SU-DHL-6 (cell line): ENCODE results near the gene COL18A1.

ENCODE experiments used
- H2AFZ ChIP-seq: fragments of 200-600 bp; sonication (generic); 2 replicates; pipeline ENCODE4 v1.6.1; 2014; ENCODE audit warnings: low read depth, mild to moderate bottlenecking, moderate library complexity, mixed read lengths, antibody characterized with exemption, low read length; ENCODE audit not compliant: severe bottlenecking
- H3F3A ChIP-seq: fragments of 200-600 bp; shearing (Covaris generic); 2 replicates; pipeline ENCODE4 v1.6.0; 2016; ENCODE audit warnings: antibody characterized with exemption, mild to moderate bottlenecking; ENCODE audit not compliant: insufficient read depth
- H3K27ac ChIP-seq: fragments of 200-600 bp; sonication (generic); 2 replicates; pipeline ENCODE4 v1.5.1; 2016; ENCODE audit warnings: low read depth, mild to moderate bottlenecking, low read length, moderate library complexity, mixed read lengths
- H3K27me3 ChIP-seq: fragments of 200-600 bp; sonication (generic), shearing (Covaris generic); 2 replicates; pipeline ENCODE4 v1.6.0; 2014; ENCODE audit warnings: mild to moderate bottlenecking, low read length
- H3K36me3 ChIP-seq: fragments of 200-600 bp; sonication (generic); 2 replicates; pipeline ENCODE4 v1.6.1; 2014; ENCODE audit warnings: mild to moderate bottlenecking, low read length, mixed read lengths
- H3K4me2 ChIP-seq: fragments of 300-600, 200-600 bp; shearing (Covaris generic), sonication (generic); 2 replicates; pipeline ENCODE4 v1.6.0; 2014; ENCODE audit warnings: low read length, low read depth, mild to moderate bottlenecking; ENCODE audit not compliant: poor library complexity, severe bottlenecking
- H3K4me3 ChIP-seq: fragments of 200-600 bp; sonication (generic); 2 replicates; pipeline ENCODE4 v1.5.1; 2014; ENCODE audit warnings: antibody characterized with exemption, low read length, mild to moderate bottlenecking, mixed read lengths; ENCODE audit not compliant: insufficient read depth, poor library complexity, severe bottlenecking
- H3K79me2 ChIP-seq: fragments of 200-600 bp; sonication (generic); 2 replicates; pipeline ENCODE4 v1.6.1; 2014; ENCODE audit warnings: mild to moderate bottlenecking, low read length, moderate library complexity; ENCODE audit not compliant: insufficient read depth
- H3K9ac ChIP-seq: fragments of 200-600 bp; sonication (generic); 2 replicates; pipeline ENCODE4 v1.7.0; 2014; ENCODE audit warnings: mild to moderate bottlenecking, low read length
- H3K9me2 ChIP-seq: fragments of 200-600 bp; sonication (generic); replicated peaks from 2 replicates; pipeline ENCODE4 v1.6.1; 2014; ENCODE audit warnings: low read length; ENCODE audit not compliant: insufficient read depth
- H3K9me3 ChIP-seq: fragments of 200-600 bp; sonication (generic); 2 replicates; pipeline ENCODE4 v1.6.1; 2014; ENCODE audit warnings: low read length, mixed read lengths; ENCODE audit not compliant: insufficient read depth
- H4K20me1 ChIP-seq: fragments of 200-600 bp; sonication (generic); 2 replicates; pipeline ENCODE4 v1.6.1; 2014; ENCODE audit warnings: low read depth, mild to moderate bottlenecking, antibody characterized with exemption, low read length, moderate library complexity, mixed read lengths
- CTCF ChIP-seq: fragments of 200-600 bp; sonication (generic); IDR thresholded peaks from one replicate; pipeline ENCODE4 v1.5.1; 2017; ENCODE audit warnings: antibody characterized with exemption, mild to moderate bottlenecking, low read length, moderate library complexity; ENCODE audit not compliant: insufficient read depth, poor library complexity, severe bottlenecking
- EZH2phosphoT487 ChIP-seq: fragments of 200-600 bp; sonication (generic), shearing (Covaris generic); conservative IDR thresholded peaks from 2 replicates; pipeline ENCODE4 v1.6.1; 2018; ENCODE audit warnings: mild to moderate bottlenecking, antibody characterized with exemption, low read length, moderate library complexity, mixed read lengths

Gene COL18A1

DNA sequence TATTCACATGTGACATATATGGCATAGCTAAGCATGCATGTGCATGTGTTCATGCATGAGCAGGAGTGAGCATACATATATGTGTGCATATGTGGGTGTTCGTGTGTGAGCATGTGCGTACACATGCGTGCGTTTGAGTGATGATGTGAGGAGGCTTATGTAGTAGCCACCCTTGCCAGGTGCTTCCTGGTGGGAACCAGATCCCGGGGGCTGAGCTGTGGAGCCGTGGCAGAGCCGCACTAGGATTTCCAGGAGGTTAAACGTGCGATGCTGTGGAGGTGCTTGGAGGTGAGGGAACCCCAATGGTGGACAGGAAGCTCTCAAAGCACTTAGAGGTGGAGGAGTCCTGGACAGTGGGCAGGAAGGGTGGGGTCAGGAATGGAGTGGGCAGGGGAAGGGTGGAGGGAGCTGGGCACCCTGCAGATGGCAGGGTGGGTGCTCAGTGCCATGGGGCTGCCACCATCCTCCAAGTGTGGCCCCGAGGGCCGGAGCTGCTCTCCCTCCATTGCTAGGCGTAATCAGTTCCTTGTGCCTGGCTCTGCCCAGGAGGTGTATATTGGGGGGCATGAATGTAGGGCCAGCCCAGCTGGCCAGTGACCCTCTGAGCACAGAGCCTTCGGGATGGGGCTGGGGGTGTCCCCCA is 48.5 kb downstream of the COL18A1 start:
- no peak overlapping the region for H3K4me2 ChIP-seq
- no peak overlapping the region for H3K9ac ChIP-seq
- TF ChIP-seq EZH2phosphoT487 (no peak), CTCF (no peak)
- no peaks in the 10 kb centered on the region for H3K27me3 ChIP-seq
- no peaks in the 10 kb centered on the region for H3K79me2 ChIP-seq
- no peak overlapping the region for H3K27ac ChIP-seq
- H3K36me3 ChIP-seq = no peaks in the 10 kb centered on the region
- no peaks in the 10 kb centered on the region for H4K20me1 ChIP-seq
- H2AFZ ChIP-seq = no peak overlapping the region
- H3K9me3 ChIP-seq = peaks cover 5% of the 10 kb centered on the region; the same call in 1 of the 2 replicates
- H3F3A ChIP-seq = no peaks in the 10 kb centered on the region
- H3K9me2 ChIP-seq = no peaks in the 10 kb centered on the region
- no peak overlapping the region for H3K4me3 ChIP-seq

DNA sequence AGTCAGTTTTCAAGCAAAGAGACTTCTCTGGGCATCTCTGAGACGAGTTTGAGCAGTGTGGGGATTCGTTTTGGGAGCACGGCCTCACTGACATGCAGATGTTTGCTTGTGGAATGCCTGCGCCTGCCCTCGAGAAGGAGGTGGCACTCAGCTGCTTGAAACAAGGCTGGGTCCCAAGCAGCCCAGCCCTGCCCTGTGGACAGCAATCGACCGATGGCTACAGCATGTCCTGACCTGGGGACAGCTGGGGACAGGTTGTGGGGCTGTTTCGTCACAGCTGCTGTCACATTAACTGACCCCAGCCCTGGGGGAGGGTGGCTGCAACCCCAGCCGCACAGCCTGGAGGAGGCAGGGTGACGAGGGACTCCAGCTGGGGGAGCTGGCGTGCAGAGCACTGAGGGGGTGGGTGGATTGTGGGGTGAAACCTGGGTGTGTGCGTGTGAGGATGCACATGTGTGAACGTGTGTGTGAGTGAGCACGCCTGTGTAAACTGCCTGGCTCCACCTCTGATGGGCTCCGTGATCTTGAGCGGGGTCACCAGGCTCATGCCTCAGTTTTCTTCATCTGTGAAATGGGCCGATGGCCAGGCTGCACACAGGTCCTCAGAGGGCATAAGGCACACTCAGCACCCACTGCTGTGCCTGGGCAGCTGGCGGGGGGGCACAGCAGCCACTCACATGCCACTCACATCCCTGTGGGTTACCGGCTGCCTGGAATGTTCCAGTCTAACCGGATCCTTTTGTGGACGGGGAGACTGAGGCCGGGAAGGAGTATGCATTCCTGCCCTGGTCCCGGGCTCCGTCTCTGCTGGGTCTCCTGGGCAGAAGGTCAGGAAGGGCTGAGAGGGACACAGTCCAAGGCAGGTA is 49.3 kb downstream of the COL18A1 start:
- H3K79me2 ChIP-seq = no peaks in the 10 kb centered on the region

DNA sequence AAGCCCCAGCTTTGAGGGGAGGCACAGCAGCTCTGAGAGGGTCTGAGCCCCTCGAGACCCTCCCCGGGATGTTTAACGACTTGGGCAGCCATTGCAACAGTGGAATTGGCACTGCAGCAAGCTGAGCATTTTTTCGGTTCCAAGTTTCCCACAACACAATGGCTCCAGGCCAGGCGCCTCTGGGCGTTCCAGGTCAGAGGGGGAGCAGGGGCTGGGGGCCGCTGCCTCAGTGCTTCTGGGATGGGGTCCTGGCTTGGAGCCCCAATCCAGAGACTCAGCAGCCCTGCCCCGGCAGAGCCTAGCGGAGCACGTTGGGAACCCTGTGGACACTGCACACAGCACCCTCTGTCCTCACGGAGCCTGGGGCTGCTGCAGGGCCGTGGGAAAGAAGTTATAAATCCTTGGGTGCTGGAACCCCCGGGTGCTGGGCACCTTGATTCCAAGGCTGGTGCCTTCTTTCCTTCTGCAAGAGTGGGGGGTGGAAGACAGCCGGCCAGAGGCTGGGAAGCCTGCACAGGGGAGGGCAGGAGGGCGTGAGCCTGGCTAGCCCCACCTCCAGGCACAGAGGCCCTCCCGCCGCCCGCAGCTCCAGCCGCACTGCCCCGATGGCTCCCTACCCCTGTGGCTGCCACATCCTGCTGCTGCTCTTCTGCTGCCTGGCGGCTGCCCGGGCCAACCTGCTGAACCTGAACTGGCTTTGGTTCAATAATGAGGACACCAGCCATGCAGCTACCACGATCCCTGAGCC is 50.1 kb downstream of the COL18A1 start:
- H3K9me3 ChIP-seq = peaks cover 5% of the 10 kb centered on the region; the same call in 1 of the 2 replicates
- H3K9ac ChIP-seq = no peak overlapping the region
- H2AFZ ChIP-seq = no peak overlapping the region
- no peaks in the 10 kb centered on the region for H3K27me3 ChIP-seq
- H3K36me3 ChIP-seq = no peaks in the 10 kb centered on the region
- no peak overlapping the region for H3K4me3 ChIP-seq
- no peaks in the 10 kb centered on the region for H3K79me2 ChIP-seq
- H3K9me2 ChIP-seq = no peaks in the 10 kb centered on the region
- H3F3A ChIP-seq = no peaks in the 10 kb centered on the region
- no peaks in the 10 kb centered on the region for H4K20me1 ChIP-seq
- TF ChIP-seq CTCF = no peak
- no peak for TF ChIP-seq EZH2phosphoT487
- no peak overlapping the region for H3K27ac ChIP-seq
- no peak overlapping the region for H3K4me2 ChIP-seq

More for the DNA sequence above, 49.3 kb downstream of the COL18A1 start:
- Histone ChIP-seq H3K27me3 (no peaks in the 10 kb centered on the region), H2AFZ (no peak overlapping the region), H4K20me1 (no peaks in the 10 kb centered on the region), H3K36me3 (no peaks in the 10 kb centered on the region), H3K4me2 (no peak overlapping the region), H3K4me3 (no peak overlapping the region), H3K9me3 (peaks cover 5% of the 10 kb centered on the region; the same call in 1 of the 2 replicates), H3K9ac (no peak overlapping the region), H3K27ac (no peak overlapping the region), H3K9me2 (no peaks in the 10 kb centered on the region), H3F3A (no peaks in the 10 kb centered on the region)
- TF ChIP-seq EZH2phosphoT487 (no peak), CTCF (no peak)
